GM12892 (cell line): Measurements from ENCODE around the gene MVB12B.

Source experiments
- POLR2A ChIP-seq: IDR thresholded peaks from 2 replicates; pipeline ENCODE4 v1.6.1; 2011; ENCODE audit warnings: low read depth, low read length, control low read depth
- POLR2AphosphoS5 ChIP-seq: IDR thresholded peaks from 2 replicates; pipeline ENCODE4 v1.6.1; 2011; ENCODE audit warnings: low read depth, low read length, control low read depth

GRCh38 chr9:126341426-126341825 lies 14.8 kb downstream of the MVB12B start:
- TF ChIP-seq POLR2AphosphoS5 (no peak), POLR2A (no peak)
